ENCODE data around the gene GAS7.

GRCh38 chr17:9925457-9925856 is 272.9 kb downstream of the GAS7 start:
- TF ChIP-seq POLR2AphosphoS5 (IDR thresholded peaks at IDR 0.05; ENCODE audit: borderline replicate concordance, low read depth, low read length) (no peak), EZH2 (IDR thresholded peaks at IDR 0.05) (no peak)
